GM18867 (cell line): ENCODE measurements around the gene NPM1.
"Not testable (repeated sequence)": the region's sequence is repeated elsewhere in the genome, so short reads cannot be mapped to it uniquely, and the experiment has no call there.

ENCODE experiments used
- ATAC-seq: cut with Tn5 transposase; IDR thresholded peaks from one replicate; pipeline ENCODE4 v1.9.1; 2021; ENCODE audit warnings: mild to moderate bottlenecking, moderate library complexity; ENCODE audit not compliant: unreplicated experiment

The NPM1 gene

GRCh38 chr5:171410181-171410580 is 22.5 kb downstream of the NPM1 start:
- ATAC-seq, result no peak

DNA sequence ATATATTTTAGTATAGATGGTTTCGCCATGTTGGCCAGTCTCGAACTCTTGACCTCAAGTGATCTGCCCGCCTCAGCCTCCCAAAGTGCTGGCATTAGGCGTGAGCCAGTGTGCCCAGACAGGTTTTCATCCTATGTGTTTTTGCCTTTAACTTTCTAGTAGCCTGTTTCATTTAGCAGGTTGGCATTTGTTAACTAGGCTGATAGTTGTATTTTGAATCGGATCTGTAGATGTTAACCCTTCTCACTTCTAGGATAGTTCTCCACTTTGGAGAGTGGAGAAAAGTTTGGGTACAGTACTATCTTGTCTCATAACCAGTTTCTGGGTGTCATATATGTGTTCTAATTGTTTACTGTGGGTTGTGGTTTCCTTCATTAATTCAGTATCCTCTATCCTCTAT is 24.5 kb downstream of the NPM1 start:
- ATAC-seq, result no peak

DNA sequence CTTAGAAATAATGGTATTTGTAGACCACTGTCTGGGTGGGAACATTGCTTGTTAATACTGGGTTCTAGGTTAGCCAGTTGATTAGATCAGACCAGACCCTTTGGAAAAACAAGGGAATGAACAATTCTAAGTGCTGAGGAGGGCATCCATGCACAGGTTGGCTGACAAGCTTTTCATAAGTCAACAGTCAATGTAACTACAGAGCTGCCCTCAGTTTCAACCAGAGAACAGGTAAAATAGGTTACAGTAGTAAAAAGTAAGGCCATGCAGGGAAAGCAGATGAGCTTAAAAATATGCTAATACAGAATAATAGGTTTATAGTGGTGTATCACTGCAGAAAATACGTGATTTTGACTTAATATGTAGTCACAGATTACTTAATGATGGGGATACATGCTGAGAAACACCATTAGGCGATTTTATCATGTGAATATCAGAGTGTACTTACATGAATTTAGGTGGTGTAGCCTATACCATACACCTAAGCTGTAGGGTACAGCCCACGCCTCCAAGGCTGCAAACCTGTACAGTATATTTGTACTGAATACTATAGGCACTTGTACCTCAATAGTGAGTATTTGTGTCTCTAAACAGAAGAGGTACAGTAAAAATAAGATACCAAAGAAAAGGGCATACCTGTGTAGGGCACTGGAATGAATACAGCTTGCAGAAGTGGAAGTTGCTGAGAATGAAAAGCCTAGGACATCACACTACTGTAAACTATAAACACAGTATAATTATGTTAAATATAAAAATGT is 25.7 kb downstream of the NPM1 start:
- no peak for ATAC-seq

GRCh38 chr5:171413993-171414392 is 26.3 kb downstream of the NPM1 start:
- ATAC-seq, result not testable (repeated sequence)

DNA sequence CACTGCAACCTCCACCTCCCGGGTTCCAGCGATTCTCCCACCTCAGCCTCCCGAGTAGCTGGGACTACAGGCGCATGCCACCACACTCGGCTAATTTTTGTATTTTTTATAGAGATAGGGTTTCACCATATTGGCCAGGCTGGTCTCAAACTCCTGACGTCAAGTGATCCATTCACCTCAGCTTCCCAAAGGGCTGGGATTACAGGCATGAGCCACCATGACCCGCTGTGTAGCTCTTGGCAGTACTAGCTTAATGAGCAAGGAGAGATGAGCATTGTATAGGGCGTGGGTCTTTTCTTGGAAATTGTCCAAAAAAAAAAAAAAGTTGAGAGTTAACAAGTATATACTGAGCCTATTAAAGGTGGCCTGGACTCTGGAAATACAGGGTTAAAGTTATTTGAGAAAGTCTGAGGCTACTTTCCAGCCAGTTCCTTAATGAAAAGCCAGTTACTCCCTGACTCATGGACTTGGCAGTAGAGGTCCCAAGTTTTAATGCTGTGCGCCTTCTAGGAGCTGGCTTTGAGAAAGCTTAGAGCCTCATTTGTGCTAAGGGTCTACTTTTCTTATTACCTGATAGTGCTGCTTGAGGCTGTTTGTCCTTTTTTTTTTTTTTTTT is 27.6 kb downstream of the NPM1 start:
- ATAC-seq, result no peak

- no peak for ATAC-seq
These were observed 28.8 kb downstream of the NPM1 start for GRCh38 chr5:171416160-171417049.

DNA sequence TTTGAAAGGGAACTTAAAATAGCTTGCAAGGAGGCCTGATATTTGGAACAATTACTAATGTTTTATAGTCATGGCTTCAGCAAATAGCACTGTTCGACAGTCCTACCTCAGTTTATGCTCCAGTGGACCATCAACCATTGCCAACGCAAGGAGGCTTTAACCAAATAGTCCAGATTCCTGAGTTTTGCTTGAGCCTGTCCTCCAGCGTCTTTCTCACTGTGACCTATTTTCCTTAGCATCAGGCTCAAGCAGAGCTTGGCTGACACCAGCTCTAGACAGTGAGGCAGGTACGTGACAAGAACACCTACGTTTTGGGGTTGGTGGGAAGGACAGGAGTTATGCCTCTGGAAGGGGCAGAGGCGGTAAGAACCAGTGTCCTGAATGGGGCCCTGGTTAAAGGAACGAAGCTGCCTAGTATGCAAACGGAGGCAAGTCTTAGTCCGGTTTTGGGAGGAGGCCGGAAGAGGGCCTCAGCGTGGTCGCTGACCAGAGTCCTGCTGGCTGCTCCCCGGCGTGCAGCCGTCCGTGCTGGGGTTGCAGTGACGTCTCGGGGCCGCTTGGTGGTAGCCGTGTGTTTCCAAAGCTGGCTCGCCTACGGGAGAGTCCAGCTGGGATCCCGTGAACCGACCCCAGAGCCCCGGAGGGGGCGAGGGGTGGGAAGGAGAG is 30.8 kb downstream of the NPM1 start:
- peak; percentile 79 for ATAC-seq

DNA sequence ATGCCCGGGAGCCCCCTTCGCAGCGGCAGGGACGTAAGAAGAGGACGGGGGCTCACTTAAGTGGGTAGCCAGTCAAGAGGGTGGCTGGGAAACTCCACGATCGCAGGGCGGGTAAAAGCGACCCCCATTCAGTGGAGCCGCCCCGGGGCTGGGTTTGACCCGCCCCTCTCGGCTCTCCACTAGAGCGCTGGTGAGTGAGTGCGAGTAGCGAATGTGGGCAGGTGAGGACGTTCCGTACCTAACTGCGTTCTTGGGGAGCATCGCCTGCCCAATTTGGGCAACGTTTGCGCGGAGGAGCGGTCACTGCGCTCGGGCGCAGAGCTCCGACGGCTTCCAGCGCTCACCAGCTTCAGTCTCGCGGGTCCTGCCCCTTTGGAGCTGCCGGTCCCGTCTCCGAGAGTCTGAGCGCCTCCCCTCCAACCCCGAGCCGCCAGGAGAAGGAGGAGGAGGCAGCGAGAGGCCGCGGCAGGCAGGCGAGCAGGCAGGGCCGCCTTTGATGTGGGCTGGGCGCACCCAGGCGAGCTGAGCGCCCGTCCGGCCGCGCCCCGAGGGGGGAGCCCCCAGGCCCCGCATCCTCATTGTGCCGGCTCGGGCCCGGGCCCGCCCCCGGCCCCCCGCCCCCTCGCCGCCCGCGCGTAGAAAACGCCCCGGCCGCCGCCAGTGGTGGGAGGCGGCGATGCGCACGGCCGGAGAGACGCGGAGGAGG is 31.5 kb downstream of the NPM1 start, which contains the start of gene FGF18:
Gene FGF18 (plus strand): TSS at position 666 of the 706 bp plus-strand sequence. CDS start 553 bp downstream, outside the sequence.
- ATAC-seq, result peak; percentile 38

DNA sequence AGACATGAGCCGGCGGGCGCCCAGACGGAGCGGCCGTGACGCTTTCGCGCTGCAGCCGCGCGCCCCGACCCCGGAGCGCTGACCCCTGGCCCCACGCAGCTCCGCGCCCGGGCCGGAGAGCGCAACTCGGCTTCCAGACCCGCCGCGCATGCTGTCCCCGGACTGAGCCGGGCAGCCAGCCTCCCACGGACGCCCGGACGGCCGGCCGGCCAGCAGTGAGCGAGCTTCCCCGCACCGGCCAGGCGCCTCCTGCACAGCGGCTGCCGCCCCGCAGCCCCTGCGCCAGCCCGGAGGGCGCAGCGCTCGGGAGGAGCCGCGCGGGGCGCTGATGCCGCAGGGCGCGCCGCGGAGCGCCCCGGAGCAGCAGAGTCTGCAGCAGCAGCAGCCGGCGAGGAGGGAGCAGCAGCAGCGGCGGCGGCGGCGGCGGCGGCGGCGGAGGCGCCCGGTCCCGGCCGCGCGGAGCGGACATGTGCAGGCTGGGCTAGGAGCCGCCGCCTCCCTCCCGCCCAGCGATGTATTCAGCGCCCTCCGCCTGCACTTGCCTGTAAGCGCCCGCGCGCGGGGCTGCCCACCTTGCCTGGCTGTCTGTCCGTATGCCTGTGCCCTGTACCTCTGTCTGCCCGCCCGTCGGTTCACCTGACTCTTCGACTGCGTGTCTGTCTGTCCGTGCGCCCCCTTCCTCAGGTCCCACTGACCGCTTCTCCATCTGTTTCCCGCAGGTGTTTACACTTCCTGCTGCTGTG is 32.2 kb downstream of the NPM1 start:
- peak; percentile 31 for ATAC-seq

- ATAC-seq, result no peak
These were observed 33.0 kb downstream of the NPM1 start for GRCh38 chr5:171420431-171421241.

GRCh38 chr5:171421331-171422262 is 33.9 kb downstream of the NPM1 start:
- ATAC-seq, result no peak

DNA sequence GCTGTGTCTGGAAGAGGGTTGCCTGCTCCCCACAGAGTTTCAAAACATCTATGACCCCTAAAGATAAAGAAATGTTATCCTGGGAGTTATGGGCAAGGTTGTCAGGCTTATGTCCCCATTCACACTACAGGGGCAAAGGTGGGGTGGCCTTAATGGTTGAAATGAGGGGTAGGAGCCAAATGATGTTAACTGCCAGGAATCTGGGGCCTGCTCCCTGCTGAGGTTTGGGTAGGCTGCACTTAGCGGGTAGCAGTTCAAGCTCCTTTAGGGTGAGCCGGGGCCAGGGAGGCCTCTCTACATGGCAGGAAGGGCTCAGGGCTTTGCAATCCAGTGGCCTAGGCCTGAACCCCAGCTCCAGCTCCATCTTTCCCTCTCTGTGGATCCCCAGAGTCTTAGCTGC is 34.8 kb downstream of the NPM1 start:
- ATAC-seq, result no peak

GRCh38 chr5:171422902-171423663 is 35.4 kb downstream of the NPM1 start:
- ATAC-seq, result no peak

- no peak for ATAC-seq
These were observed 37.1 kb downstream of the NPM1 start for GRCh38 chr5:171424726-171425125.

GRCh38 chr5:171425596-171426244 is 38.1 kb downstream of the NPM1 start:
- no peak for ATAC-seq

GRCh38 chr5:171426266-171426665 is 38.6 kb downstream of the NPM1 start:
- ATAC-seq, result no peak
